Activated CD8-positive, alpha-beta memory T cell treated with anti-CD3 and anti-CD28 coated beads for 48 hours (primary cell): ENCODE data around the gene DDX59.

Source experiments
- DNase-seq, 3 experiments: peaks; one replicate each; pipeline ENCODE4 v3.0.0-alpha.2; 2020; ENCODE audit warnings: low read depth in 2 of 3, low spot score in 2 of 3

DDX59 gene

DNA sequence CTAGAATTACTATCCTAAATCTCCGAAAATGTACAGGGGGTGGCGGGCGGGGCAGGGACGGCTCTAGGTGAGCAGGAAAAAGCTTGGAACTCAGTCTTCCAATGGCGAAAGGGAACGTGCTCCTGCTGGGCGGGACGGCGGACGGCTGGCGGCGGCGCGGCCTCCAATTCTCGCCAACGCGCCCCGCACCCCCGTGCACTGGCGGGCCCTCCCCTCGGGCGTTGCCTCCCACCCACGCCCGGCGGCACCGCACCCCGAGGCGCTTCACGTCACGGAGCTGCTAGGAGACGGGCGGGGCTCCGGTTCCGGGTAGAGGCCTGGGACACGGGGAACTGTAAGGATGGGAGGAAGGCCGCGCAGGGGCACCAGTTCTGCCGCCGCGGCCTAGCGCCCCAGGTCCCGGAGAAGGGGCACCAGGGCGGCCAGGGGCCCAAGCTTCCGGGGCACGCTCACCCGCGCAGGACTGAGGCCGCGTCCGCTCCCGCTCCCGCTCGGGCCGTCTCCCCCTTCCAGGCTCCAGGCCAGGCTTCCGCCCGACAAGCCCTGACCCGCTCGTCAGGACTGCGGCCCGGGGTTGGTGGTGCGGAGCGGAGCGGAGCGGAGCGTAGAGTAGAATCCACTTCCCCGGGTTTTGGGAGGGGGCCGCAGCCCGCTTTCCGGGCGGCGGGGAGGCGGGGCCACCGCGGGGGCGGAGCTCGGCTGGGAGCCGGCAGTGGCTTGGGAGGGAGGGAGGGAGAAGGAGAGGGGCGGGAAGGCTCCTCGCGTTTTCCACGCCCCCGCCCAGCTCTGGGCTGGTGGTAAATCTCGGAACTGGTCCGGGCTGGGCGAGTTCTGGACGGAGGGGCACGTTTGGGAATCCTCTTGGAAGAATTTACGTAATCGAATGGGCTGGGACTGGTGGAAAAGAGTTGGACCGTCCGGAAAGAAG lies at the start of gene DDX59:
DDX59 (minus strand) TSS at position 594 of the 928 bp plus-strand sequence. CDS start 3,167 bp downstream, outside the sequence.
- peak; percentile 77 to 87 (median 80) for DNase-seq

DNA sequence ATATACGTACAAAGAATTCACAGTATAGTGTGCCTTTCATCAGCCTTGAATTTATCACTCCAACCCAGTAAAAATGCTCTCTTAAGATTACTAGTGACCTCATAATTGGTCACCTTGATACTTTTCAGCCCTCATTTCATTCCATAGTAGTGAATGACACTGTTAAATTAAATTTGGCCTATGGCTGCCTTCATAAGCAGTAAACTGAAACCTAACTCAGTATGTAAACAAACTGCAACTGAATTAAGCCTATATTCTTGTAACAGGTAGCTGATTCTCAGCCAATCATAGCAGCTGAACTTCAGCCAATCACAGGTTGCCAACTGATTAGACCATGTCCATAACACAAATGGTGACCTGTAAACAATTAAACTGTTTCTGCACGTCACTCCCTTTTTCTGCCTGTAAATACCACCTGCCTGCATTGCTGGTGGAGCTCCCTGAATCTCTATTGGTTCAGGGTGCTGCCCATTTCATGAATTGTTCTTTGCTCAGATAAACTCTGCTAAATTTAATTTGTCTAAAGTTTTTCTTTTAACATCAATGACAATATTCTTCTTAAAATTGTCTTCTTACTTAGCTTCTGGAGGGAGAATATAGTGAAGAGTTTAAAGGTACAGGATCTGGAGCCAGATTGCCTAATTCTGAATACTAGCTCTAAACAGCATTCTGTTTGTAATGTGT lies 44.9 kb upstream of the DDX59 start:
- no peak for DNase-seq

DNA sequence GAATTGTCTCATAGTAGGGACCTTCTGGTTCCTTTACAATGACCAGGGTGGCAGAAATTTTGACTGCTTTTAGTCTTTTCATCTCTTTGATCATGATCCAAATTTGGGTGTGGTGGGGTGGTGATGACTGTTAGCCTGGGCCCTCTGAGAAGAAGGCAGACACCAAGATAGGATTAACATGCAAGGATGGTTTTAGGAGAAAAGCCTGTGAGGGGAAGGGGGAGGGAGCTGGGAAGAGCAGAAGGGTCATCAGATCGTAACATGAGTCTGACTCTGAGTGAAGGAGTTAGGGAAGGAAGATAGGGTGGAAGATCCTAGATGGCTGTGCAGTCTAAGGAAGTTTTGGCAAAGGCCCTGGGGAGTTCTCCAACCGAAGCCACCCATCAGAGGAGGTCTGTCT lies 40.5 kb upstream of the DDX59 start:
- DNase-seq = no peak

DNA sequence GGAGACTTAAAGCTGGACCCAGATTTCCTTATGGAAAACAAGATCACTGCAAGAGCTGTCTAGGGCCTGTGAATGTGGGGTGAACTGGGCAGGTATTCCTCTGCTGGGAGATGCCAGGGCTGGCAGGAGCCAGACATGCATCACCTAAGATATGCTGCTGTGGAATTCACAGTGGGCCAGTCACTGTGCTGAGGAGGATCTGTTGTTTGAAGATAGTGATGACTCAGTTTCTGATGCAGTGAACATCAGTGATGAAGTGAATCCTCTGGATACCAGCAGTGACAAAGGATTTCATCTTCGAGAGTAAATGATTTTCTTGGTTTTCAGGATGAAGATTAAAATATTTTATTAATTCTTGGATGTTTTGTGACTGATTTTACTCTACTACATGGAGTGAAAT lies 39.1 kb upstream of the DDX59 start:
- no peak for DNase-seq

DNA sequence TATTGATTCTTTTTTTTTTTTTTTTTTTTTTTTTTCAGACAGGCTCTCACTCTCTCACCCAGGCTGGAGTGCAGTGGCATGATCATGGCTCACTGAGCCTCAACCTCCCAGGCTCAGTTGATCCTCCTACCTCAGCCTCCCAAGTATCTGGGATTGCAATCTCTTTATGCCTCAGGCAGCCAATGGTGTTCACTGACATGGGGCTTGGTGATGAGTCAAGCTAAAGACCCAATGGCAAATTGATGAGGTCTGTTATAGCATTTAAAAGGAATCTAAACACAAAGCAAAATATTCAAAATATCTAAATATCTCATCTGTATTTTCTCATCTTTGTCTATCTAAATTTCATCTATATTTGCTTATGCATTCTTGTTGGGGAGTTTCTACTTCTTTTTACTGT lies 38.5 kb upstream of the DDX59 start:
- DNase-seq = no peak

DNA sequence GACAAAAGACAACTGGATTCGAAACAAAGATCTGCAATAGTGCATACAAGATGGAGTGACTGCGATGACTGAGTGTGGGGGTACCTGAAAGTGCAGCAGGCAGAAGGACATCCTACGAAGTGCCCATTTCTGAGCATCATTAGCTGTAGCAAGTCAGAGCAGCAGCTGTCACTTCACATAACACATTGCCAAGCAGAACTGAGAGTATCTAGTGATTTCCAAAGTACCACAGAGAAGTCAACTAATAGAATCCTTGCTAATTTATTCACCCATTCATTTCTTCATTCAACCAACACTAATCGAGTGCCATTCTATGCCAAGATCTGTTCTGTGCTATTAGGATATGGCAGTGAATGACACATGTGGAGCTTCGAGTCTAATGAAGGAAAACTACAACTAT lies 37.4 kb upstream of the DDX59 start:
- no peak for DNase-seq

DNA sequence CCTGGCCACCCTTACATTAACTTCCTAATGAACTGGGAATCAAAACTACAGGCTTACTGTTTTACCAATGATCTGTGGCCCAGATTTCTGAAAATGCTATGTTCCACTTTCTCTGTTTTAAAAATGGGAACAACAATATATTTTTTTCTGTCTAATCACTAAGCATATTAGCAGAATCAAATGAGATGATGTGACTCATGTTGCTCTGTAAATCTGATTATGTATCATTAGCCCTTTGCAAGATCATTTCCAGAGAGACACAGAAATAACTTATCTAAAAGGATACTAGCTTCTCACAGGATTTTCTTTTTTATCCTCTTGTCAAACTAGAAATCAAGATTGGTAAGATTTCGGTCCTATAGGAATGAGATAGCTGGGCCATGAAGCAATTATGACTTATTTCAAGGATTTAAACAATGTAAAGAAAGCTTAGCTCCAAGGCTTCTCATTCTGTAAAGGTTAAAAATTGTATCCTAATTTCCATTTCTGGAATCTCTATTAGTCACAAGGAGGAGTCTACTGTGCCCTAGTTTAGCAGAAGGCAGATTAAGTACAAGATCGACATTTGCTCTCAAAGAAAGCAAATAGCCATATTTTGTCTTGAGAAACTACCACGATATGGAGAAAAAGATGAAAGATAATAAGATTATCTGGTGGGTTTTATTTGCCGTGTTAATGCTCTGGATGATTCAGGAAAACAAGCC lies 36.6 kb upstream of the DDX59 start:
- DNase-seq = no peak

DNA sequence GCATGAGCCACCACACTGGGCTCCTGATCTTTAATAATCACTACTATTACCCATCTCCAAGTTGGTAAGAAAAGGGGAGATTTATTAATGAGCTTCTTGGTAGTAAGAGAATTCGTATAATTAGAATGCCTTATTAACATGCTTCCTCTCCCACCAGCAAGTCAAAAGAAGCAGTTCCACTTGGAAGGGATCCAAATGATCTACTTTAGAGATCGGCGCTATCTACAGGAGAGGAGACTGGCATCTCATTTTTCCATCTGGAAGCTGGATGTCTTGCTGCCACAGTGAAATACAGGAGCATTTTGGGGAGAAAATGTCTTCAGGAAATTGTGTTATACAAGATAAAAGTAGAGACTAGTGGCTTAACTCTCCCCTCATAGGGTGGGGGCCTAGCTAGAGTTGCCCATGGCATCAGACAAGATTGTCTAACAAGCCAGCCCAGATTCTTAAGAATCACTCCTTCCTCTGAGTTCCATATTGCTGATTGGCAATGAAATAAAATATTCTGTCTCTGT lies 35.3 kb upstream of the DDX59 start:
- no peak for DNase-seq

DNA sequence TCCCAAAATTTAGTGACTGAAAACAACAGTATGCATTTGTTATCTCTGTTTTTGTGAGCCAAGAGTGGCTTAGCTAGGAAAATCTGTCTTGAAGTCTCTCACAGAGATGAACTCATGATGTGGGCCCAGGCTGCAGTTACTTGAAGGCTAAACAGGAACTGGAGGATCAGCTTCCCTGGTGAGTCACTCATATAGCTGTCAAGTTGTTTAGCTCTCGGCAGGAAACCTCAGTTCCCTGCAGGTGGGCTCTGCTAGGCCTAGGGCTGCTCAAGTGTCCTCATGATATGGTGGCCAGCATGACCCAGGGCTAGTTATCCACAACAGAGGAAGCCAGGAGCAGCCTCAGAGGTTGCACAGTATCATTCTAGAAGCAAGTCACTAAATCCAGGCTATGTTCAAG lies 30.2 kb upstream of the DDX59 start:
- DNase-seq = no peak

DNA sequence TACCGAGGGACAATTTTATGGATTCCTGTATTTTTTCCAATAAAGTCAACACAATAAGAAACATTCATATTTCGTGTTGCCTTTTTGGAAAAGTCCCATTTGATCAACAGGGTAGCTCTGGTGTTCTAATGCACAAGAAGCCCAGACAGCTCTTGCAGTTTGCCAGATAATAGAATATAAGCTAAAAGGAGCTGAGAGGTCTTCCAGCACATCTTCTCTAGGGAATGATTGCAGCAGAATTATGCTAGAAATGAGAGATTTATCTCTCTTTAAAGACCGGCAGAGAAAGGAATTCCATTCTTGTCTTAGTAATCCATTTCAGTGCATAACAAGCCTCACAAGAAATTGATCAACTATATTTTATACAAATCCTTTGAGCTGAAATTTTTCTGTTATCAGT lies 25.0 kb upstream of the DDX59 start:
- no peak for DNase-seq

DNA sequence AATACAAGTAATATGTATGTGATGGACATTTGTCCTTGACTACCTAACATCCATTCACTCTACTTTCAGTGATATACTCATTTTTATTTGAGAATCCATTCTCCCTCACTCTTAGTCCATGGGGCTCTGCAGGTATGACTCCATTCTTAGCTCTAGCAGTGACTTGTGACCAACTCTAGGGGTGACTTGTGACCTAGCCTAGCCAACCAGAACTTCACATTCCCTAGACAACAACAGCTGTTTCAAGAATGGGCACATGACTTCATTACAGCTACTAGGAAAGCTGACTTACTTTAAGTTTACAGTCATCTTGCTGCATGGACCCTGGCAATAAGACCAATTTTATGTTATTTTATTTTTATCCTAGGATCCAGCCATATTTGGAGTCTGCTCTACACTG lies 23.6 kb upstream of the DDX59 start:
- no peak for DNase-seq

DNA sequence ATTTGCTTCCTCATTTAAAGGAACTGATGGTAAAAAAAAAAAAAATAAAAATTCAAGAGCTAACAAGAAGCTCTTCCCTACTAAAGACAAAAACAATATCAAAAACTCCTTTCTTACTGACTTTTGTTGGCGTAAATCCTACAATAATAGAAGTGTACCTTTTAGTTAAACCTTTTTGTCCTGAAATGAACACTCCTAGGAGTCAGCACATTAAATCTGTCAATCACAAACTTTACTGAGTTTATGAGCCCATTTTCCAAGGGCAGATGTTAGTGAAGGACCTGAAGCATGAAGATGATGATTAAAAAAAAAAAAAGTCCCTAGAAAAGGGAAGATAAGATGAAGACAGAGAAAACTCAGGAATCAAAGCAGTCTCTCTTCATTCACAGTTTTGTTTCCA lies 22.6 kb upstream of the DDX59 start:
- DNase-seq = no peak

DNA sequence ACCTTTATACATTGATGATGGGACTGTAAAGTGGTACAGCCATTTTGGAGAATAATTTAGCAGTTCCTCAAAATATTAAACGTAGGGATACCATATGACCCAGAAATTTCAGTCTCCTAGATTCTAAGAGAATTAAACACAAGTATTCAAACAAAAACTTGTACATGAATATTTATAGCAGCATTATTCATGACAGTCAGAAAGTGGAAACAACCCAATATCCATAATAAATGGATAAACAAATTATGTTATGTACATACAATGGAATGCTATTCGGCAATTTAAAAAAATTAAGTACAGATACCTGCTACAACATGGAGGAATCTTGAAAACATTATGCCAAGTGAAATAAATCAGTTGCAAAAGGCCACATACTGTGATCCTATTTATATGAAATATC lies 16.9 kb upstream of the DDX59 start:
- no peak for DNase-seq

DNA sequence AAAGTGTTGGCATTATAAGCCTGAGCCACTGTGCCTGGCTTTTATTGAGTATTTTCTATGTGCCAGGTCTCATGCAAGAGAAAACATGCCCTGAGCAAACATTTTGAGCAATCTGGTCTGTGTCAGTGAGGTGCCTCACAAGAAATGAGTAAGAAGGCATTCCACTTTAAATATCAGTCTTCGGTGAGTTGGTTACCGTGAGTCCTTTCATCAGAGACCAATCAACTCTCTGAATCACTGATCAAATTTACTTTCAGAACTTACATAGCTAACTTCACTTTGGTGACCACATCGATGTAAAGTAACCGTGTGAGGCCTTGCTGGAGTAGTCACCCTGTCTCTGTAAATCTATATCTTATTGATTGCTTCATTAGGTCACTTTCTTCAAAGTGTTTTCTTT lies 14.3 kb upstream of the DDX59 start:
- no peak for DNase-seq

DNA sequence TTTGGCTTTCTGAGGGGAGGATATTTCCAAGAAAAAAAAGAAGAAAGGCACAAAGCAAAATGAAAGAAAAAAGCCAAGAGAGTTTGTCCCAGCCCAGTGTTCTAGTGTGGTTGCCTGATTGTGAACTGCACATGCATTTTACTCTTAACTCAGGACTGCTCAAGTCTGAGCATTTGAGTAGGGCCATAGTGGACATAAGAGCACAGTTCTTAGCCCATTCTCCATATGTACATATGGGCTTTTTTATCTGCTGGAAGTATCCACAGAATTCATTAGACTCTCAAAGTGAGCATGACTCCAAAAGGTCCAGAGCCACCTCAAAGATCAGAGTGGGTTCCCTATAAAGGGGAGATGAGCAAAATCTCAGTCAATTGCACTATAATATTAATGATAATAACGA lies 13.6 kb upstream of the DDX59 start:
- DNase-seq = no peak

DNA sequence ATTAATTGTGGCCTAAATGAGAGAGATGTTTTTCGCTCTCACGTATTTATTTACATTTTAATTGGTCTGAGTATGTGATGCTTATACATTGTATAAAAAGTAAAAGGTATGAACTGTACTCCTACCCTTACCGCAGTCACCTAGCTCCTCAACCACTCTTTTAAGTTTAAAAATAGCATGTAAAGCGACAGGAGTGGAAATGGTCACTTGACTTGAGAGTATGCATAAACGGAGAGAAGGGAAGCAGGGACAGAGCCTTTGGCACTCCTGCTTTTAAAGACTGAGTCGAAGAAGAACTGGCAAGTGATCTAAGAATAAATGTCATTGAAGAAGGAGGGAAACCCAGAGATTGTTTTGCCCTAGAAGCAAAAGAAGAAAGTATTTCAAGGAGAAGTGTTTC lies 11.5 kb upstream of the DDX59 start:
- DNase-seq = no peak

DNA sequence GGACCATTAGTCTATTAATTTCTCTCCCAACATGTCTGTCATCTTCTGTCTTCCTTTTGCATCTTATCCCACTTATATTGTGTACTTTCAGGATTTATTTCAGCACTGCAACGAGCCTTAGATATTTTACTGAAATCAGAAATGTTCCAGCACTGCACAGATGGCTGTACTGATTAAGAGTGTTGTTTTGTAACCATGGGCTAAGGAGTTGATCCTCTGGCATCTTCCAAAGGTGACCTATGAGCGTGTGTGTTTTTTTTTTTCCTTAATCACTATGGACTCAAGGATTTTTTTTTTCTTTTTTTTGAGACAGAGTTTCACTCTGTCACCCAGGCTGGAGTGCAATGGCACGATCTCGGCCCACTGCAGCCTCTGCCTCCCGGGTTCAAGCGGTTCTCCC lies 7.1 kb upstream of the DDX59 start:
- no peak for DNase-seq

DNA sequence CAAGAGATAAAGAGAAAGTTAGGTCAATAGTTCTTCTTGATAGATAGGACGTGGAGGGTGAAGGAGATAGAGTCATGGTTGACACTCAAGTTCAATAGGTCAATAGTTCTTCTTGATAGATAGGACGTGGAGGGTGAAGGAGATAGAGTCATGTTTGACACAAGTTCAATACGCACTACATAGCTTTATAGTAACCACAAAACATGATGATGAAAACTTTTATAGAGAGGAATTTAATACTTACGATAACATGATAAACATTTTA lies 5.8 kb upstream of the DDX59 start:
- DNase-seq = no peak

DNA sequence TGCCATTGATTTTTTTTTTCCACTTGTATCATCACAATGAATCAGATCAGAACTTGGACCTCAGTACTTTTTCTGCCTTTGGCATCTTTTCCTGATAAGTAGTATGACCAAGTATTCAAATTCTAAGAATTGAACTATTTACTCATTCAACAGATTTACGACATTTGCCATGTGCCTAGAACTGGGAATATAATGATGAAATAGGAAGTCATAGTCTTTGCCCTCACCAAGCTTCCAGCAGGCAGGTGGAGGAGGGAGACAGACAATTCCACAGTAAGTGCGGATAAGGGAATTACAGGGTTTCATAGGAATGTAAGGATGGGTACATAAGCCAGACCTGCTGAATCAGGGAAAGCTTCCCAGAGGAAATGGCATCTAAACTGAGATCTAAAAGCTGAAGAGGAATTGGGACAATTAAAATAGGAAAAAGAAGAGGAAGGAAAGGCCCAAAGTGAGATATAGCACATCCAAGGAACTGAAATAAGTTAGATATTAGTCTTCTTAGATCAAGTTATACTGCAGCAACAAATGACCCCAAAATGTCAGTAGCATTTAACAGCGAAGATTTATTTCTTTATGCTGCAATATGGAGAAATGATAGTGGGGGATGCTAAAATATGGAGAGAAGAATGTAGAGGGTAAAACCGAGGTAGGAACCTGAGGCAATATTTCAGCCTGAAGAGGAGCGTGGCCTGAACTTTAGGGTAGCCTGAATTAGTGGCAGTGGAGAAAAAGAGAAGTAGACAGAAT lies 5.3 kb upstream of the DDX59 start:
- DNase-seq = no peak

DNA sequence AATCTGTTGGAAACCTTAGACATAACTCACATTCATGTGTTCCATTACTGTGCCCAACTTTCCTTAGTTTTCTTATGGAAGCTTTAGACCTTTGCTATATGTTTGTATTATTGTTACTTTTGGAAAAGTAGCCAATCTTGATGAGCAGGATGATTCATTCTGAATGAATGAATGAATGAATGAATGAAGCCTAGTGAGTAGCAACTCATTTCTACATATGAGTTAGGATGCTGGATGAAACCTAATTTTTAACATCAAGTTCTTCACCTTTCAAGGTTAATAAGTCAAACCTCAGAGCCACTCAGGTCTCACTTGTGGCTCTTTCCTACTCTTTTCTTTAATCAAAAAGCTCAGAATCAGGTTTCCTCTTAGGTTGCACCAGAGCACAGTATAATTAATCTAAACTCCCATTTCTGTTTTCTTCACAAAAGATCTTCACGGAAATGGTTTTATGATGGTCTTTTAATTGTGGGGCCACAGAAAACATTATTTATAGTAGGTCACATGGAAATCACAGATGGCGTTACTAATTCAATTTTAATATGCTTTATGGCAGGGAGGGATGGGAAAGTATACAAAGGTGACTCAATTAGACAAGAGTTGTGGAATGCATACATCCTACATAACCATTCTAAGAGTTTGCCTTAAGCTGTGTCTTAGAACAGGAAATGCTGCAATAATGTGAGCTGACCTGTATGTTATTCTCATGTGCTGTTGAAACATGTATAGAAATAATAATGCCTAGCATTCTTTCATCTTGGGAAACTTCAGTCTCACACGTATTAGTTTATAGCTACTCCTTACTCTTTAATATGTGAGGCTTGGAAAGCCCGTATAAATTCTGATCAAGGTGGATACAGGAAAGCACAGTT lies 4.5 kb upstream of the DDX59 start:
- DNase-seq = no peak
